ENCODE data around the gene BCL6. TPM values are rescaled to one million over a fixed set of nuclear protein-coding genes. Genes with fewer than 3 reads are reported as not detected.

Gene BCL6
- total RNA-seq, 4 donors from 2014 or later, result 223 to 363 (median 292) TPM

DNA sequence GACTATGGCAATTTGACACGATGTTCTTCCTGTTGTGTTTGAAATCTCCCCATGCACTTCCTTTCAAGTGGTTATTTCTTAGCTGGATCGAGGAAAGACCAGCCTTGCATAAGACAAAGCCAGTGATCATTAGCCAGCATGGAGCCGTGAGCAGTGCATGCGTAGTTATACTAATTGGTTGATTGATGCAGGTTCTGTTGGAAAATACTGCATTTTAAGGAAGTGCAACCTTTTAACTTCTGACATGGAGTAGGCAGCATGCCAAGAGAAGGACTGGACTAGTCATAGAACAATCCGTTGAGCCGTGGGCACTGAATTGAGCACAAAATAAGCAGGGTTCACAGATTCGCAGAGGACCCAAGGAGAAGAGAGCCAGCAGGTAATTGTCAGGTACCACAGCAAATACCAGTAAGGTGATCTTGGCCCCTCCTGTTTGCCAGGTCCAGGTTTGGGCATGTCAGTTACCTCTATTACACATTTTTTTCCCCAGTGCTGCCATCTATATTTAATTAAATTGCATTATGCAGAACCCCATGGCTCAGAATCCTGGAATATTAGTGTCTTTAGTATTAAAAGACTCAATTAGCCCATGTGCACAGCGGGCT, 29.0 kb upstream of the BCL6 start:
- H3K4me1 ChIP-seq, result peaks cover 0 to 5% of the 10 kb centered on the region in 2 donors
- intact Hi-C loops (cut with DNase I; ENCODE audit: low total_unique reads), result no loop called here
- no peak overlapping the region for H3K27ac ChIP-seq
- TF ChIP-seq POLR2A (IDR thresholded peaks at IDR 0.05), result no peak
- TF ChIP-seq CTCF (IDR thresholded peaks at IDR 0.05 in 4 of 5, conservative IDR thresholded peaks at IDR 0.05 in 1 of 5), result no peak
- in situ Hi-C loops (cut with MboI; ENCODE audit: low sequenced_read_pairs in 4 of 4), result no loop called here
- DNase-seq, result no peak
- H3K9me3 ChIP-seq, result no peaks in the 10 kb centered on the region
- no peaks in the 10 kb centered on the region for H3K27me3 ChIP-seq
- H3K36me3 ChIP-seq, result no peaks in the 10 kb centered on the region
- no peak overlapping the region for H3K4me3 ChIP-seq
- no peak for ATAC-seq

GRCh38 chr3:187773233-187774184, 28.2 kb upstream of the BCL6 start:
- peaks cover 0 to 5% of the 10 kb centered on the region in 2 donors for H3K4me1 ChIP-seq
- in situ Hi-C loops (cut with MboI; ENCODE audit: low sequenced_read_pairs in 4 of 4), result no loop called here
- H3K9me3 ChIP-seq, result no peaks in the 10 kb centered on the region
- no peak overlapping the region for H3K27ac ChIP-seq
- H3K4me3 ChIP-seq, result no peak overlapping the region
- intact Hi-C loops (cut with DNase I; ENCODE audit: low total_unique reads), result no loop called here
- no peaks in the 10 kb centered on the region for H3K27me3 ChIP-seq
- TF ChIP-seq POLR2A (IDR thresholded peaks at IDR 0.05), result no peak
- TF ChIP-seq CTCF (IDR thresholded peaks at IDR 0.05 in 4 of 5, conservative IDR thresholded peaks at IDR 0.05 in 1 of 5), result no peak
- ATAC-seq, result no peak
- no peaks in the 10 kb centered on the region for H3K36me3 ChIP-seq
- DNase-seq, result no peak

- no peak overlapping the region for H3K27ac ChIP-seq
- no peak for ATAC-seq
- H3K4me3 ChIP-seq, result no peak overlapping the region
- H3K4me1 ChIP-seq, result no peaks in the 10 kb centered on the region
- TF ChIP-seq POLR2A (IDR thresholded peaks at IDR 0.05) (no peak), CTCF (IDR thresholded peaks at IDR 0.05 in 4 of 5, conservative IDR thresholded peaks at IDR 0.05 in 1 of 5) (no peak)
- DNase-seq, result no peak
- in situ Hi-C loops (cut with MboI; ENCODE audit: low sequenced_read_pairs in 4 of 4) (no loop called here), intact Hi-C loops (cut with DNase I; ENCODE audit: low total_unique reads) (no loop called here)
- no peaks in the 10 kb centered on the region for H3K36me3 ChIP-seq
- no peaks in the 10 kb centered on the region for H3K9me3 ChIP-seq
- H3K27me3 ChIP-seq, result no peaks in the 10 kb centered on the region
These were observed 25.0 kb upstream of the BCL6 start for GRCh38 chr3:187770224-187770623.

DNA sequence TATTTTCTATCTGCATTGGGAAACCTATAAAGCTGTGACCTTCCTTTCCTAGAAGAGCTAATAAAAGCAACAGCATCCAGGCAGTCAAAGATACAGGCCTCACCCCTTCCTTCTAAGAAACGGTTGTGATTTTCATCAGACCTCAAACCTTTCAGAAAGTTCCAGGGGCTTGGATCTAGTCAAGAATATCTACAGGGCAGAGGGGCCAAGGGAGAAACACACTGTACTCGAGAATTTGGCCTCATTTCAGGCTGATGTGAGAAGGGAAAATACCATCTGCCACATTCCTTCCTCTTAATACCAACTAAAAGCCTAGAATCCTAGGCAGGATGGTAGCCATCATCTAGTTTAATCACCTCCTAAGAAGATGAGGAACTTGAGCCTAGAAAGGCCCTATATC, 24.5 kb upstream of the BCL6 start:
- DNase-seq (no peak), ATAC-seq (no peak)
- in situ Hi-C loops (cut with MboI; ENCODE audit: low sequenced_read_pairs in 4 of 4), result no loop called here
- Histone ChIP-seq H3K36me3 (no peaks in the 10 kb centered on the region), H3K9me3 (no peaks in the 10 kb centered on the region), H3K4me3 (no peak overlapping the region), H3K27me3 (no peaks in the 10 kb centered on the region), H3K27ac (no peak overlapping the region), H3K4me1 (no peaks in the 10 kb centered on the region)
- intact Hi-C loops (cut with DNase I; ENCODE audit: low total_unique reads), result no loop called here
- TF ChIP-seq POLR2A (IDR thresholded peaks at IDR 0.05) (no peak), CTCF (IDR thresholded peaks at IDR 0.05 in 4 of 5, conservative IDR thresholded peaks at IDR 0.05 in 1 of 5) (no peak)
